ENCODE measurements around the gene HOXC10.

The HOXC10 gene

DNA sequence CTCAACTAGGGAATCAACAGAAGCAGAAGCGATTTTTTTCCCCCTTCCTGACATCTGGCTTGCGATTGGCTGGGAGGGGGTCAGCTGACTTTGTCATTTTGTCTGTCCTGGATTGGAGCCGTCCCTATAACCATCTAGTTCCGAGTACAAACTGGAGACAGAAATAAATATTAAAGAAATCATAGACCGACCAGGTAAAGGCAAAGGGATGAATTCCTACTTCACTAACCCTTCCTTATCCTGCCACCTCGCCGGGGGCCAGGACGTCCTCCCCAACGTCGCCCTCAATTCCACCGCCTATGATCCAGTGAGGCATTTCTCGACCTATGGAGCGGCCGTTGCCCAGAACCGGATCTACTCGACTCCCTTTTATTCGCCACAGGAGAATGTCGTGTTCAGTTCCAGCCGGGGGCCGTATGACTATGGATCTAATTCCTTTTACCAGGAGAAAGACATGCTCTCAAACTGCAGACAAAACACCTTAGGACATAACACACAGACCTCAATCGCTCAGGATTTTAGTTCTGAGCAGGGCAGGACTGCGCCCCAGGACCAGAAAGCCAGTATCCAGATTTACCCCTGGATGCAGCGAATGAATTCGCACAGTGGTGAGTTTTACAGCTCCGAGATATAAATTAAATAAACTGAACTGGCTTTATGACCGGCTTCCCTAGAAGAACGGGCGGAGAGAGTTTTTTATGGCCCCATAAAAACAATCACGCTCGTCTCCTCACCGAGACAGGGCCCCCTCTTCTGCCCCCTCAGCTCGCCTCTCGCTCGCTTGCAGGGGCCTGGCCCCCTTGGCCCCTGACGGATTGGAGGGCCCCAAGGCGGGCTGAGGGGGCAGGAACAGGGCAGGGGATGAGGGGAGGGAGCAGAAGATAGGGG lies 43.6 kb downstream of the HOXC10 start, which contains the start of gene HOXC6:
Gene HOXC6, plus strand, starts transcription at position 127 of the 888 bp plus-strand sequence. Its CDS starts 82 bp downstream, at position 209.
- DNase-seq (ENCODE audit: low read depth, low spot score), result no peak
- peak within 1 kb of the TSS; percentile 60 for H3K4me3 ChIP-seq (ENCODE audit: low read depth, low read length)
- ChIA-PET POLR2A (interaction anchor here (1.1 to 3.9 kb wide), 6 partner anchors 11 to 37 kb away, joined by 3 to 28 read pairs (median 7); partner anchors contain the start of genes HOXC8 and HOXC9), CTCF (interaction anchor here (1.7 to 23.4 kb wide), 3 partner anchors 8 to 169 kb away, joined by 5 to 908 read pairs (median 385); partner anchors contain the start of genes HOXC8, HOXC9 and SMUG1)
- TF ChIP-seq, protein P1, sequence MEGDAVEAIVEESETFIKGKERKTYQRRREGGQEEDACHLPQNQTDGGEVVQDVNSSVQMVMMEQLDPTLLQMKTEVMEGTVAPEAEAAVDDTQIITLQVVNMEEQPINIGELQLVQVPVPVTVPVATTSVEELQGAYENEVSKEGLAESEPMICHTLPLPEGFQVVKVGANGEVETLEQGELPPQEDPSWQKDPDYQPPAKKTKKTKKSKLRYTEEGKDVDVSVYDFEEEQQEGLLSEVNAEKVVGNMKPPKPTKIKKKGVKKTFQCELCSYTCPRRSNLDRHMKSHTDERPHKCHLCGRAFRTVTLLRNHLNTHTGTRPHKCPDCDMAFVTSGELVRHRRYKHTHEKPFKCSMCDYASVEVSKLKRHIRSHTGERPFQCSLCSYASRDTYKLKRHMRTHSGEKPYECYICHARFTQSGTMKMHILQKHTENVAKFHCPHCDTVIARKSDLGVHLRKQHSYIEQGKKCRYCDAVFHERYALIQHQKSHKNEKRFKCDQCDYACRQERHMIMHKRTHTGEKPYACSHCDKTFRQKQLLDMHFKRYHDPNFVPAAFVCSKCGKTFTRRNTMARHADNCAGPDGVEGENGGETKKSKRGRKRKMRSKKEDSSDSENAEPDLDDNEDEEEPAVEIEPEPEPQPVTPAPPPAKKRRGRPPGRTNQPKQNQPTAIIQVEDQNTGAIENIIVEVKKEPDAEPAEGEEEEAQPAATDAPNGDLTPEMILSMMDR (IDR thresholded peaks at IDR 0.05; ENCODE audit: insufficient read depth, low read length, missing control alignments), result no peak

DNA sequence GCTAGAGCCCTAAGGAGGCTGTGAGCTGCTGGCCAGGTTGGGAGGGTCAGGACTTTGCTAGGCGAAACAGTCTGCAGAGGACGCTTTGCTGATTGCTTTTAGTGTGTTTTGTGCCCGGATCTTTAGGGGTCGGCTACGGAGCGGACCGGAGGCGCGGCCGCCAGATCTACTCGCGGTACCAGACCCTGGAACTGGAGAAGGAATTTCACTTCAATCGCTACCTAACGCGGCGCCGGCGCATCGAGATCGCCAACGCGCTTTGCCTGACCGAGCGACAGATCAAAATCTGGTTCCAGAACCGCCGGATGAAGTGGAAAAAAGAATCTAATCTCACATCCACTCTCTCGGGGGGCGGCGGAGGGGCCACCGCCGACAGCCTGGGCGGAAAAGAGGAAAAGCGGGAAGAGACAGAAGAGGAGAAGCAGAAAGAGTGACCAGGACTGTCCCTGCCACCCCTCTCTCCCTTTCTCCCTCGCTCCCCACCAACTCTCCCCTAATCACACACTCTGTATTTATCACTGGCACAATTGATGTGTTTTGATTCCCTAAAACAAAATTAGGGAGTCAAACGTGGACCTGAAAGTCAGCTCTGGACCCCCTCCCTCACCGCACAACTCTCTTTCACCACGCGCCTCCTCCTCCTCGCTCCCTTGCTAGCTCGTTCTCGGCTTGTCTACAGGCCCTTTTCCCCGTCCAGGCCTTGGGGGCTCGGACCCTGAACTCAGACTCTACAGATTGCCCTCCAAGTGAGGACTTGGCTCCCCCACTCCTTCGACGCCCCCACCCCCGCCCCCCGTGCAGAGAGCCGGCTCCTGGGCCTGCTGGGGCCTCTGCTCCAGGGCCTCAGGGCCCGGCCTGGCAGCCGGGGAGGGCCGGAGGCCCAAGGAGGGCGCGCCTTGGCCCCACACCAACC lies 44.8 kb downstream of the HOXC10 start:
- no peak for DNase-seq (ENCODE audit: low read depth, low spot score)
- CTCF ChIA-PET, result interaction anchor here (0.6 to 23.4 kb wide), 6 partner anchors 22 to 168 kb away, joined by 3 to 908 read pairs (median 13); partner anchors contain the start of genes HOXC10, HOXC4, HOXC8 and HOXC9
- H3K4me3 ChIP-seq (ENCODE audit: low read depth, low read length), result peak overlapping the region; percentile 60
- POLR2A ChIA-PET, result interaction anchor here (1.4 to 5.0 kb wide), 3 partner anchors 13 to 30 kb away, joined by 4 to 34 read pairs (median 28); partner anchors contain the start of gene HOXC9
- TF ChIP-seq, protein P1 (IDR thresholded peaks at IDR 0.05; ENCODE audit: insufficient read depth, low read length, missing control alignments), result no peak

DNA sequence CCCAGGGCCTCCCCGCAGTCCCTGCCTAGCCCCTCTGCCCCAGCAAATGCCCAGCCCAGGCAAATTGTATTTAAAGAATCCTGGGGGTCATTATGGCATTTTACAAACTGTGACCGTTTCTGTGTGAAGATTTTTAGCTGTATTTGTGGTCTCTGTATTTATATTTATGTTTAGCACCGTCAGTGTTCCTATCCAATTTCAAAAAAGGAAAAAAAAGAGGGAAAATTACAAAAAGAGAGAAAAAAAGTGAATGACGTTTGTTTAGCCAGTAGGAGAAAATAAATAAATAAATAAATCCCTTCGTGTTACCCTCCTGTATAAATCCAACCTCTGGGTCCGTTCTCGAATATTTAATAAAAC lies 45.5 kb downstream of the HOXC10 start:
- no peak for DNase-seq (ENCODE audit: low read depth, low spot score)
- H3K4me3 ChIP-seq (ENCODE audit: low read depth, low read length), result peak overlapping the region; percentile 60
- CTCF ChIA-PET, result interaction anchor here (1.2 to 23.4 kb wide), 10 partner anchors 8 to 186 kb away, joined by 3 to 908 read pairs (median 16); partner anchors contain the start of genes HOXC10, HOXC4, HOXC8 and HOXC9
- TF ChIP-seq, protein P1 (IDR thresholded peaks at IDR 0.05; ENCODE audit: insufficient read depth, low read length, missing control alignments), result no peak
- POLR2A ChIA-PET, result interaction anchor here (1.0 to 5.0 kb wide), 4 partner anchors 13 to 31 kb away, joined by 3 to 34 read pairs (median 4); partner anchors contain the start of gene HOXC9

DNA sequence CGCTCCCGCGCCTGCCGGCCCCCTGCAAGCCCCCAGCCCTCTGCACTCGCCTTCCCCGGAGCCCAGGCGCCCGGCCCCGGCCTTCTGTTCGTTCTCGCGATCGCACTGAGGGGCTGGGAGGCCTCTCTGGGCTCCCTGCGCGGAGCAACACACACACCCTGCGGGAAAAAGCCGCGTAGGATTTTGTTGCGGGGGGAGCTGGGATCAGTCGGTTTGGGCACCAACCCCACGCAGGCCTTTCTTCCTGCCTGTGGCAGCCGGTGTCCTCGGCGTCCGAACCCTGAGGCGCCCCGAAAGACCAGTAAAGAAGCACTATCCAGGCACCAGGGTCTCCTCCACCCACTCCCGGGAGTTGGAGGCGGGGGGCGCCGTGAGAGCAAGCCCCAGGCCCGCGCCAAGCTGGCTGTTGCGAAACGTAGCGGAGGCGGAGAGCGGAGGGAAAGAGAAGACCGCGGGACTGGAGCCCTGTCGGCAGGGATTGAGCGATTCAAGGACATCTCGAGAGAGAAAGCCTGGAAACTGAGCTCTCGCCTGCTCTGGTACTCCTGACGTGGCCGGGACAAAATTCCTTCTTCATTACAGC lies 46.0 kb downstream of the HOXC10 start:
- ChIA-PET POLR2A (interaction anchor here (0.7 to 5.0 kb wide), 8 partner anchors 14 to 170 kb away, joined by 3 to 34 read pairs (median 4); partner anchors contain the start of genes HOXC10, HOXC8 and HOXC9), CTCF (interaction anchor here (1.4 to 23.4 kb wide), 15 partner anchors 9 to 284 kb away, joined by 4 to 908 read pairs (median 16); partner anchors contain the start of genes HOXC10, HOXC4, HOXC8 and HOXC9)
- no peak for DNase-seq (ENCODE audit: low read depth, low spot score)
- TF ChIP-seq, protein P1 (IDR thresholded peaks at IDR 0.05; ENCODE audit: insufficient read depth, low read length, missing control alignments), result no peak
- H3K4me3 ChIP-seq (ENCODE audit: low read depth, low read length), result peak overlapping the region; percentile 34

DNA sequence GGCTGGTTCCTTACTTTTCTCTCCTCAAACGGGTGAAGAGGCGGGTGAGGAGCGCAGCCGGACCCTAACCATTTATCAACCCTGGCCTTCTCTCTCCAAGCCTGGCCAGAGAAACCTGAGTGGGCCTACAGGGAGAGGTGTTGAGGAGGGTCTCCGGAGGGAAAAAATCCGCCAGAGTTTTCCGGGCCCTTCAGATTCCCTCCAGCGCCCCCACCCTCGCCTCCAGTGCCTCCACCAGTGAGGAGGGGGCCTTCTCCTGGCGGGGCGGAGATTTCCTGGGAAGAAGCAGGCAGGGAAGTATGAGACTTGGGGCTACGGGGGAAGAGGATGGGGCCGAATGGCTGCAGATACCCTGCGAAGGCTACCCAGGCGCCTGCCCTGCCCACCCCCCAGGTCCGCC lies 46.5 kb downstream of the HOXC10 start:
- DNase-seq (ENCODE audit: low read depth, low spot score), result no peak
- TF ChIP-seq, protein P1 (IDR thresholded peaks at IDR 0.05; ENCODE audit: insufficient read depth, low read length, missing control alignments), result no peak
- POLR2A ChIA-PET, result interaction anchor here (0.7 to 5.0 kb wide), 8 partner anchors 15 to 170 kb away, joined by 3 to 34 read pairs (median 4); partner anchors contain the start of genes HOXC10, HOXC8 and HOXC9
- CTCF ChIA-PET, result interaction anchor here (1.0 to 23.4 kb wide), 19 partner anchors 9 to 286 kb away, joined by 3 to 908 read pairs (median 12); partner anchors contain the start of genes HOXC10, HOXC4, HOXC8 and HOXC9
- H3K4me3 ChIP-seq (ENCODE audit: low read depth, low read length), result peak overlapping the region; percentile 34; the same call in 1 of the 2 replicates

Measured in AG04449 (cell line).